ENCODE measurements around the gene NFIX.

- no peak for TF ChIP-seq CTCF (IDR thresholded peaks at IDR 0.05)
- TF ChIP-seq POLR2A (IDR thresholded peaks at IDR 0.05) = no peak
Measured at GRCh38 chr19:13040232-13040947, 45.1 kb downstream of the NFIX start.

Data from adrenal gland (tissue), 5 donors.